Activated T-helper 1 cell treated with anti-CD3 and anti-CD28 coated beads, Interleukin-12 subunit alpha, Interleukin-12 subunit beta, Interleukin-2, Interleukin-4 antibody, amounts not matched to agents 30 ng/mL and 10 ng/mL and 1 ng/mL, durations not matched to agents 14 hours and 24 hours and 36 hours (primary cell): ENCODE results near the gene TBCA. TPM values are rescaled to one million over a fixed set of nuclear protein-coding genes. Genes with fewer than 3 reads are reported as not detected.

Experiments
- DNase-seq: peaks from one replicate; pipeline ENCODE4 v3.0.0; 2021; ENCODE audit warnings: low spot score
- H3K27ac Mint-ChIP-seq: one replicate; pipeline ENCODE4 v1.8.0; 2021; ENCODE audit warnings: mild to moderate bottlenecking, mixed read lengths
- H3K27me3 Mint-ChIP-seq: one replicate; pipeline ENCODE4 v1.8.0; 2022; ENCODE audit warnings: mild to moderate bottlenecking, moderate library complexity, mixed read lengths; ENCODE audit not compliant: insufficient read depth
- H3K36me3 Mint-ChIP-seq: one replicate; pipeline ENCODE4 v1.8.0; 2021; ENCODE audit warnings: low read depth, mixed read lengths
- H3K4me1 Mint-ChIP-seq: one replicate; pipeline ENCODE4 v1.8.0; 2021; ENCODE audit warnings: low read depth, mixed read lengths
- H3K4me3 Mint-ChIP-seq: one replicate; pipeline ENCODE4 v1.8.0; 2021; ENCODE audit warnings: mild to moderate bottlenecking, moderate library complexity, mixed read lengths
- H3K9me3 Mint-ChIP-seq: one replicate; pipeline ENCODE4 v1.8.0; 2021; ENCODE audit warnings: mixed read lengths
- intact Hi-C: fragments of 100-400 bp; cut with micrococcal nuclease; formaldehyde crosslinking; loops from one replicate; pipeline ENCODE4 v1.15.1; 2024
- total RNA-seq: library from RNA; stranded (reverse); gene quantifications from 2 replicates; pipeline ENCODE4 v1.2.3, GENCODE V29; 2022

The TBCA gene
- total RNA-seq, 1 donor from 2014 or later = 179 TPM

DNA sequence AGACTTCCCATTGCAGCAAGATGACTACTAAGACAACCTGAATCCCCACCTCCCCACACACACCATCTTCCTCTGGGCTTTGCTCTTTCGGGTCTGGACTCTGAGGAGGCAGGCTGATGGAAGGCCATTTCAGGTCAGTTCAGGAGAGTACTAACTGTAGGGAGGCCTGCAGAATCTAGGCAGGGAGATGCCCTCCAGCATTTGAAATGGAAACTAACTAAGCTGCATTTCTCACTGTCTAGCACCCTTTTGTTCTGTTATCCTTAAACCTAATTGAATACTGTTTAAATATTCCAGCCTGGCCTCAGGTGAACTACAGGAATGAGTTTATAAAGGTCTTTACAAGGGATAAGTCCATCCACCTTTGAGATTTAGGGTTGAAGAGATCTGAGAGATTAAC lies 4.9 kb upstream of the TBCA start:
- H3K4me1 Mint-ChIP-seq = peaks cover 11% of the 10 kb centered on the region
- H3K36me3 Mint-ChIP-seq = no peaks in the 10 kb centered on the region
- intact Hi-C loops = no loop called here
- no peaks in the 10 kb centered on the region for H3K9me3 Mint-ChIP-seq
- peaks cover 4% of the 10 kb centered on the region for H3K27me3 Mint-ChIP-seq
- H3K27ac Mint-ChIP-seq = no peak overlapping the region
- DNase-seq = no peak
- H3K4me3 Mint-ChIP-seq = no peak overlapping the region

DNA sequence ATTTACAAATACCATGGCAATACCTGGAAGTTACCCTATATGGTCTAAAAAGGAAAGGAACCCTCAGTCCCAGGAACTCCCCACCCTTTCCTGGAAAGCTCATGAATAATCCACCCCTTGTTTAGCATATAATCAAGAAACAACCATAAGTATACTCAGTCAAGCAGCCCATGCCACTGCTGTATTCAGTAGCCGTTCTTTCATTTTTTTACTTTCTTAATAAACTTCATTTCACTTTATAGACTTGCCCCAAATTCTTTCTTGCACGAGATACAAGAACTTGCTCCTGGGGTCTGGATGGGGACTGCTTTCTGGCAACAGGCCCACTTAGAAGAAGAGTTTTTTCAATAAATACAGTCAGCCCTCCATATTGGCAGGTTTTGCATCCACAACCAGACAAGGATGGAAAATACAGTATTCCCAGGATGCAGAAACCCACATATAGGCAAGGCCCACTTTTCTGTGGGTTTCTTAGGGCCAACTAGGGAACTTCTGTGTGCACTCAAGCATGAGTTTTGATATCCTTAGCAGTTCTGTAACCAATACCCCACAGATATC lies 2.8 kb upstream of the TBCA start:
- no peak overlapping the region for H3K27ac Mint-ChIP-seq
- peaks cover 26% of the 10 kb centered on the region for H3K4me1 Mint-ChIP-seq
- H3K27me3 Mint-ChIP-seq = peaks cover 4% of the 10 kb centered on the region
- H3K9me3 Mint-ChIP-seq = no peaks in the 10 kb centered on the region
- DNase-seq = no peak
- peaks cover 10% of the 10 kb centered on the region for H3K36me3 Mint-ChIP-seq
- H3K4me3 Mint-ChIP-seq = no peak overlapping the region
- intact Hi-C loops = loop anchor here (5.0 to 10.0 kb wide), 4 partner anchors 114 to 1736 kb away; partner anchors contain the start of genes F2R and HOMER1

DNA sequence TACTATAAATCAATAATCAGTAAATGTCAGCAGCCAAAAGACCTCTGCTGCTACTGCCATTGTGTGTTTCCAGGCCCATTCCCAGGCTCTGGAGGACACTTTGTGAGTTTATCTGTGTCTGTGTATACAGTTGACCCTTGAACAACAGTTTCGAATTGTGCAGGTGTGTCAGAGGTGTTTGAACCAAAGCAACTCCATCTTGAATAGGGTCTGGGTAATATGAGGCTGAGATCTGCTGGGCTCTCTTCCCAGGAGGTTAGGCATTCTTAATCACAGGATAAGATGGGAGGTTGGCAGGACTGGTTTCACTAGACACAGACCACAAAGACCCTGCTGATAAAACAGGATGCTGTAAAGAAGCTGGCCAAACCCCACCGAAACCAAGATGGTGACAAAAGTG lies 2.3 kb upstream of the TBCA start:
- Mint-ChIP-seq H3K9me3 (no peaks in the 10 kb centered on the region), H3K27me3 (peaks cover 4% of the 10 kb centered on the region), H3K4me1 (peaks cover 31% of the 10 kb centered on the region), H3K27ac (no peak overlapping the region), H3K36me3 (peaks cover 15% of the 10 kb centered on the region), H3K4me3 (no peak overlapping the region)
- intact Hi-C loops = loop anchor here (5.0 to 10.0 kb wide), 4 partner anchors 114 to 1736 kb away; partner anchors contain the start of genes F2R and HOMER1
- no peak for DNase-seq

DNA sequence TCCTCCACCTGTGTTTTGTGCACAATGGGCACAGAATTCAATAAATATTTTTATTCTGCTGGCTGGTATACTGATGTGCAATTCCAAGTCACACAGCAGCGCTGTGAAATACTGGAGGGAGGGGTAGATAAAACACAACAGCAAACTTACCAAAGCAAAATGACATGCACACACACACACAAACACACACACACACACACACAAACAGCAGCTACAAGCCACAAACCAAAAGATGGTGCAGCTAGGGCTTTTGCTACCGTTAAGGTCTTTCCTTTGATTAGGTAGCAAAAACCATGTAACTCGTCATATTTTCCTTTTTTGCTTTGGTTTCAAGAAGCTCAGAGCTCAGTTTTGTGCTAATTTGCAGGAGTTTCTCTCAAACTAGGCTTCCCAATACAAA lies 1.8 kb upstream of the TBCA start:
- H3K9me3 Mint-ChIP-seq = no peaks in the 10 kb centered on the region
- peaks cover 4% of the 10 kb centered on the region for H3K27me3 Mint-ChIP-seq
- peaks cover 35% of the 10 kb centered on the region for H3K4me1 Mint-ChIP-seq
- peaks cover 15% of the 10 kb centered on the region for H3K36me3 Mint-ChIP-seq
- intact Hi-C loops = loop anchor here (2.0 to 10.0 kb wide), 6 partner anchors 113 to 1737 kb away; partner anchors contain the start of genes ARSB, F2R and HOMER1
- H3K4me3 Mint-ChIP-seq = no peak overlapping the region
- DNase-seq = no peak
- H3K27ac Mint-ChIP-seq = no peak overlapping the region

DNA sequence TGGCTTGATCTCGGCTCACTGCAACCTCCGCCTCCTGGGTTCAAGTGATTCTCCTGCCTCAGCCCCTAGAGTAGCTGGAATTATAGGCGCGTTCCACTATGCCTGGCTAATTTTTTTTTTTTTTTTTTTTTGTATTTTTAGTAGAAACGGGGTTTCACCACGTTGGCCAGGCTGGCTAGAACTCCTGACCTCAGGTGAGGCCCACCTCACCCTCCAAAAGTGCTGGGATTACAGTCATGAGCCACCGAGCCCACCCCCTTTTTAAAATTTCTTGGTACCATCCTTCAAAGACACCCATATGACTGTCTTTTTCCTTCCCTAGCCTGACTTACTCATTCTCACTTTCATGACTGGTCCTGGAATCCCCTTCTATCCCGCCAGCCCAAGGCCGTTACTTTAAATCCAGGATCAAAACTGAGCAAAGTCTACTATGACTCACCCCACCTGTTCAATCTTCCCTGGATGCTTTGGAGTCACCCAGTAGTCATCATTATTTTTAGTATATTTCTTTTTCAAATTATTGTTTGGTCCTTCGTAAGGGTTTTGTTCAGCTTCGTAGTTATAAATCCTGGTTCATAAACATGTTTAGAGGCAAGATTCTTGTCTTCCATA lies 1.2 kb upstream of the TBCA start:
- peaks cover 4% of the 10 kb centered on the region for H3K27me3 Mint-ChIP-seq
- intact Hi-C loops = loop anchor here (2.0 to 10.0 kb wide), 6 partner anchors 113 to 1737 kb away; partner anchors contain the start of genes ARSB, F2R and HOMER1
- no peak for DNase-seq
- peak overlapping the region; percentile 55 for H3K4me3 Mint-ChIP-seq
- H3K4me1 Mint-ChIP-seq = peaks cover 38% of the 10 kb centered on the region
- peak overlapping the region; percentile 29 for H3K27ac Mint-ChIP-seq
- no peaks in the 10 kb centered on the region for H3K9me3 Mint-ChIP-seq
- H3K36me3 Mint-ChIP-seq = peaks cover 15% of the 10 kb centered on the region

DNA sequence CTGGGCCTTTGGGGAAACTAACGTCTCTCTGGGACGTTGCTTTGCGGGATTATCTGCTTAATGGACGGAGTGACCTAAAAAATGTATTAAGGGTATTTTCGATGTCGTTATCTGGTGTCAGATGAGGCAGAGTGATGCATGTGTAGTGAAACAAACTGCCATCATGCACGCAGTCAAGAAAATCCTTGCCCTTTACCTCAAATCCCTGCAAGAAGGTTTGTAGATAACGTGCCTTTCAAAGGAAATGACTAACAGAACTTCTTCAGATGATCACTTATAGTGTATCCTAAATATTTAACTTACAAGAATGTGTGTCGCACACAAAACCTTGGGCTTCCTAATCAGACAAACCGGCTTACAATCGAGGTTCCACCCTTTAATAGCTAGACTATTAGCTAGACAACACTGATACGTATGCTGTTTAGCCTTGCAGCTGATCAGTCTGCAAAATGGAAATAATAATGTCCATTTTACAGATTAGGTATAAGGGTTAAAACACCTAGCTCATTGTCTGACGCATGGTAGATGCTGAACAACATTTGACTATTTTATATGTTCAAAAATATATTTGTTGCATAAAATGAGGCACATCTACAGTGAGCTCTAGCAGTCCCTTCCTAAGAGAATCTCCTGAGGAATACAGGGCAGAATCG lies 541 bp upstream of the TBCA start:
- Mint-ChIP-seq H3K9me3 (no peaks in the 10 kb centered on the region), H3K27me3 (peaks cover 4% of the 10 kb centered on the region), H3K27ac (peak overlapping the region; percentile 97), H3K4me3 (peak overlapping the region; percentile 91), H3K4me1 (peaks cover 41% of the 10 kb centered on the region), H3K36me3 (peaks cover 18% of the 10 kb centered on the region)
- no peak for DNase-seq
- intact Hi-C loops = loop anchor here (1.0 to 10.0 kb wide), 10 partner anchors 25 to 1738 kb away; partner anchors contain the start of genes AGGF1, AP3B1, ARSB and F2R

DNA sequence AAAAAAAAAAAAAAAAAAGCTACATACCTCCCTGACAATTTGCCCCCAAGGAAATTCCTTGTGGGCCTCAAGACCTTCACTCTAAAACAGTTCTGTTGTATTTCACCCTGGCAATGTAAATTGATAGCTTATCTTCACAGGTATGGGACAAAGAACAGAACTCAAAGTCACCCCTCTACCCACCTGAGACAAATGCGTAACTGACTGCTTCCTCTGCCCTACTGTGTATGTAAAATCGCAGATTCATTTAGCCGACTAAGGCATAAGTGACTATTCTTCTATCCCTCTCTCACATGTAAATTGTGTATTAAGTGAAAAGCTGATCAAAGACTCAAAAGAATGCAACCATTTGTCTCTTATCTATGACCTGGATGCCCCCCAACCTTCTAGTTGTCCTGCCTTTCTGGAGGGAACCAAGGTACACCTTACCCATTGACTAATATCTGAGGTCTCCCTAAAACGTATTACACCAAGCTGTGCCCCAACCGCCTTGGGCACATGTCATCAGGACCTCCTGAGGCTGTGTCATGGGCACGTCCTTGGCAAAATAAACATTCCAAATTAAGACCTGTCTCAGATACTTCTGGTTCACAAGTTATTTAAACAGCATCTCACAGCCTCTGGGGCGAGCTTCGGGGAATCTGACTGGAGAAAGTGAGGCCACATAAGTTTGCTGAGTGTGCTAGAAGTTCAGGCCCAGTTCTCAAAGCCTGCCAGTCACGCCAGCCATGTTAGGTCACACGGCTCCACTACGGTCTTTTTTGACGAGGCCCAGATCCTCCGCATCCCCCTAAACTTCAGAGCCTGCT lies 954 bp downstream of the TBCA start:
- DNase-seq = no peak
- intact Hi-C loops = loop anchor here (5.0 to 10.0 kb wide), 4 partner anchors 110 to 1740 kb away; partner anchors contain the start of genes F2R and HOMER1
- H3K27me3 Mint-ChIP-seq = peaks cover 2% of the 10 kb centered on the region
- H3K9me3 Mint-ChIP-seq = no peaks in the 10 kb centered on the region
- peaks cover 49% of the 10 kb centered on the region for H3K4me1 Mint-ChIP-seq
- H3K36me3 Mint-ChIP-seq = peaks cover 24% of the 10 kb centered on the region
- H3K4me3 Mint-ChIP-seq = peak overlapping the region; percentile 89
- peak overlapping the region; percentile 93 for H3K27ac Mint-ChIP-seq

DNA sequence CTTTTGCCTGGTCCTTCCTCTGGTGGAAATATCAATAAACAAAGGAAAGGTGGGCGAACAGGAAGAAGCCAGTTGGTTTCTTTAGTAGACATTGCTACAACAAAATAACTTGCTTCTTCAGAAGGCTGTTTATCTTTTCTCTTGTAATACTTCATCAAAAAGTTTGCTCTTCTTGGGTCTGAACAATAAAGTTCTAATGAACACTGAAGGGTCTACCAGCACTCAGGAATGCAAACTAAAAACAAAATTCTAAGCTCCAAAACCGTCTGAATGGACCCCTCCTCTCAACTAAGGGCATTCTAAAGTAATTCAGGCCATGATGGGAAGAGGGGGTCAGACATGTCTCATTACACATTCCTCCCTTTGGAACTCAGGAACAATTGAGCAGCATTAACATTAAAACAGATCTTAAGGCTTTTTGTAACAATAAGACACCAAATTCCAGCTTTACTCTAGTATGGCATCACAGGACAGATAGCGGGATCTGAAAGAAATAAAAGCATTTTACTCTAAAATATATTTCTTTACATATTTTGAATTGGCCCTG lies 2.3 kb downstream of the TBCA start:
- DNase-seq = no peak
- peaks cover 2% of the 10 kb centered on the region for H3K27me3 Mint-ChIP-seq
- no peak overlapping the region for H3K27ac Mint-ChIP-seq
- peaks cover 53% of the 10 kb centered on the region for H3K4me1 Mint-ChIP-seq
- intact Hi-C loops = loop anchor here (10.0 kb wide), 3 partner anchors 109 to 1741 kb away; partner anchors contain the start of genes F2R and HOMER1
- peak overlapping the region; percentile 89 for H3K4me3 Mint-ChIP-seq
- H3K36me3 Mint-ChIP-seq = peaks cover 28% of the 10 kb centered on the region
- H3K9me3 Mint-ChIP-seq = no peaks in the 10 kb centered on the region

DNA sequence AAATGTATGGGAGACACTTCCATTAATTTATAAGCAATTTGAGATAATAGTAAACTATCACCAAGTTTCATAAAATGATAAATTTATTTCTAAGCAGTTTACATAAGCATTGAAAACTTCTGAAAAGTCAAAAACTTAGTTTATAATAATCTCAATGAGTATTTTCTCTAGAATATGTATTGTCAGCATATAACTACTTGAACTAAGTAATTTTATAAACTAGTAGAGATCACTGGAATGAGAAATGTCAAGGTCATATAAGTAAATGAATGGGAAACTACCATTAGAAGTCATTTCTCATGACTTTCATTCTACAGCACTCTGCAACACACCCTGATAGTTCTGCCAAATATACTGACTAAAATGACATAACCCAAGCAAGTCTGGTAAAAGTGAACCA lies 3.4 kb downstream of the TBCA start:
- Mint-ChIP-seq H3K4me3 (no peak overlapping the region), H3K36me3 (peaks cover 29% of the 10 kb centered on the region), H3K27me3 (peaks cover 2% of the 10 kb centered on the region), H3K4me1 (peaks cover 51% of the 10 kb centered on the region), H3K27ac (no peak overlapping the region), H3K9me3 (no peaks in the 10 kb centered on the region)
- no peak for DNase-seq
- intact Hi-C loops = loop anchor here (10.0 kb wide), 3 partner anchors 108 to 1742 kb away; partner anchors contain the start of genes F2R and HOMER1

DNA sequence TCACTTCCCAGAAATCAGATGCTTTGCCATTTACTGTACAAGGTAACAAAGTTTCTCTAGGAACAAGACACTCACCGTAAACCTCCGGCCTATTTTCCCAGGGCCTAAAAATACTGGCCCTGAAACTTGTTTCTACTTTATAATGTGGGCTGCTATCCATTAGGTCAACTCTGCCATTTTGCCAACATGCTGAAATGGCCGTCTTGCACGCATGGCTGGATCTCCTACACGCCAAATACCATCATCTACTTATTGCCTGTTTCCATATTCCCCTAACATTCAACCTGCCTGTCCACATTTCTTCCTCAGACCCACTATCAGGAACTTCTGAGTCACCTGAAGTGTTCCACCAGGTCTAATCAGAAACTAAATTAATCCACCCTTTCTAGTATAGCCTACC lies 4.7 kb downstream of the TBCA start:
- no peaks in the 10 kb centered on the region for H3K27me3 Mint-ChIP-seq
- DNase-seq = no peak
- H3K4me1 Mint-ChIP-seq = peaks cover 49% of the 10 kb centered on the region
- no peak overlapping the region for H3K27ac Mint-ChIP-seq
- no peak overlapping the region for H3K4me3 Mint-ChIP-seq
- intact Hi-C loops = loop anchor here (10.0 kb wide), 3 partner anchors 107 to 1743 kb away; partner anchors contain the start of genes F2R and HOMER1
- peaks cover 39% of the 10 kb centered on the region for H3K36me3 Mint-ChIP-seq
- H3K9me3 Mint-ChIP-seq = no peaks in the 10 kb centered on the region

DNA sequence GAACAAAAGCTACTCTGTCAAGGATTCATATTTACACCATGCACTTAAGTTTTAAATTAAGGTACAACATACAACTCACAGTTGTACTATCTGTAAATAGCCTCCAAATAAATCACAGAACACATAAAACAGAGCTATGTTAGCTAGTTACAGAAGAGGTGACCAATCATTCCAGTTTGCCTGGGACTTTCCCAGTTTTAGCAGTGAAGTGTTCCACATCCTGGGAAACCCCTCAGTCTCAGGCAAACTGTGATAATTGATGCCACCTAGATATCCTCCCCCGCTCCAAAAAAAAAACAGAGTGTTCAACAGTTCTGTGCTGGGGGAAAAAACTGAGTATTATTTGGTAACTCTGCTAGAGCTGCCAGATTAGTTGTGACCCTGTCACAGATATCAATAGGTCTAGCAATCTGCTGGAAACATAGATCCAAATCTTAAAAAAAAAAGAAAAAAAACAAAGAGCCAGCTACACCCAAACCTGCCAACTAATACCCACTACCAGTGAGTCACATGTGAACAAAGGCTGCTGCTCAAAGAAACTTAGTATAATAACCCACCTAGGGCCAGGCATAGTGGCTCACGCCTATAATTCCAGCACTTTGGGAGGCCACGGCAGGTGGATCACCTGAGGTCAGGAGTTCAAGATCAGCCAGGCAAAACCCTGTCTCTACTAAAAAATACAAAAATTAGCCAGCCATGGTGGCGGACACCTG lies 5.7 kb downstream of the TBCA start:
- Mint-ChIP-seq H3K36me3 (peaks cover 43% of the 10 kb centered on the region), H3K27ac (no peak overlapping the region), H3K4me1 (peaks cover 49% of the 10 kb centered on the region), H3K4me3 (no peak overlapping the region), H3K27me3 (no peaks in the 10 kb centered on the region), H3K9me3 (peaks cover 4% of the 10 kb centered on the region)
- DNase-seq = no peak
- intact Hi-C loops = loop anchor here (10.0 kb wide), 3 partner anchors 106 to 1744 kb away; partner anchors contain the start of genes F2R and HOMER1
